MM.1S (cell line): ENCODE measurements around the gene RPS2.
"Not testable (repeated sequence)": the region's sequence is repeated elsewhere in the genome, so short reads cannot be mapped to it uniquely, and the experiment has no call there.

Experiments used
- DNase-seq: peaks from one replicate; pipeline ENCODE4 v3.0.0-alpha.2; 2015
- H2AFZ ChIP-seq: fragments of 300-600 bp; sonication (generic); 2 replicates; pipeline ENCODE4 v1.6.0; 2016; ENCODE audit warnings: antibody characterized with exemption, low read length
- H3F3A ChIP-seq: fragments of 300-600 bp; sonication (generic); 2 replicates; pipeline ENCODE4 v1.6.1; 2016; ENCODE audit warnings: mild to moderate bottlenecking, antibody characterized with exemption, low read length, moderate library complexity, mixed read lengths; ENCODE audit not compliant: insufficient read depth
- H3K27ac ChIP-seq: fragments of 300-600 bp; sonication (generic); 2 replicates; pipeline ENCODE4 v1.5.1; 2016; ENCODE audit warnings: mild to moderate bottlenecking, low read length
- H3K27me3 ChIP-seq: fragments of 300-600 bp; sonication (generic); replicated peaks from 2 replicates; pipeline ENCODE4 v1.6.0; 2016; ENCODE audit warnings: low read length; ENCODE audit not compliant: insufficient read depth
- H3K36me3 ChIP-seq: fragments of 300-600 bp; sonication (generic); replicated peaks from 2 replicates; pipeline ENCODE4 v1.6.1; 2016; ENCODE audit warnings: mild to moderate bottlenecking, low read length, mixed read lengths; ENCODE audit not compliant: insufficient read depth
- H3K4me1 ChIP-seq: fragments of 300-600 bp; sonication (generic); 2 replicates; pipeline ENCODE4 v1.6.1; 2016; ENCODE audit warnings: low read length, mixed read lengths
- H3K4me2 ChIP-seq: fragments of 300-600 bp; sonication (generic); 2 replicates; pipeline ENCODE4 v1.6.0; 2016; ENCODE audit warnings: low read depth, low read length
- H3K4me3 ChIP-seq: fragments of 300-600 bp; sonication (generic); 2 replicates; pipeline ENCODE4 v1.5.1; 2016; ENCODE audit warnings: low read length, mixed read lengths
- H3K79me2 ChIP-seq: fragments of 300-600 bp; sonication (generic); 2 replicates; pipeline ENCODE4 v1.6.1; 2016; ENCODE audit warnings: mixed run types, low read length, mixed read lengths
- H3K9ac ChIP-seq: fragments of 300-600 bp; sonication (generic); 2 replicates; pipeline ENCODE4 v1.6.1; 2016; ENCODE audit warnings: low read length, mixed read lengths
- H3K9me2 ChIP-seq: fragments of 300-600 bp; sonication (generic); replicated peaks from 2 replicates; pipeline ENCODE4 v1.6.1; 2016; ENCODE audit warnings: mild to moderate bottlenecking, low read length, mixed read lengths; ENCODE audit not compliant: insufficient read depth
- H3K9me3 ChIP-seq: fragments of 300-600 bp; sonication (generic); replicated peaks from 2 replicates; pipeline ENCODE4 v1.6.1; 2016; ENCODE audit warnings: mild to moderate bottlenecking, low read length, mixed read lengths; ENCODE audit not compliant: insufficient read depth
- H4K20me1 ChIP-seq: fragments of 300-600 bp; sonication (generic); 2 replicates; pipeline ENCODE4 v1.6.1; 2016; ENCODE audit warnings: mild to moderate bottlenecking, low read length, moderate library complexity, mixed read lengths; ENCODE audit not compliant: insufficient read depth
- CTCF ChIP-seq: fragments of 300-600 bp; sonication (generic); IDR thresholded peaks from 2 replicates; pipeline ENCODE4 v1.5.1; 2016; ENCODE audit warnings: antibody characterized with exemption, low read length, mixed read lengths
- EZH2 ChIP-seq: fragments of 300-600 bp; sonication (generic); optimal IDR thresholded peaks from 2 replicates; pipeline ENCODE3; 2017; ENCODE audit warnings: low read depth, mild to moderate bottlenecking, antibody characterized with exemption, low read length, mixed read lengths
- EZH2phosphoT487 ChIP-seq: fragments of 300-600 bp; sonication (generic); IDR thresholded peaks from 2 replicates; pipeline ENCODE4 v1.6.1; 2018; ENCODE audit warnings: antibody characterized with exemption, low read length

RPS2 gene

GRCh38 chr16:1964506-1965395 lies at the start of gene RPS2:
Gene RPS2 (minus strand): TSS chr16:1964826. CDS start chr16:1964625, 201 bp downstream.
- Histone ChIP-seq H3K27me3 (no peaks in the 10 kb centered on the region), H3K9me2 (no peaks in the 10 kb centered on the region), H3K4me1 (peaks cover 12% of the 10 kb centered on the region), H3K9ac (peak within 1 kb of the TSS; percentile 94), H3K79me2 (peaks cover 38% of the 10 kb centered on the region), H3K4me3 (peak within 1 kb of the TSS; percentile 80), H3F3A (peaks cover 40% of the 10 kb centered on the region), H2AFZ (peak within 1 kb of the TSS; percentile 64), H3K27ac (peak within 1 kb of the TSS; percentile 69; the same call in 1 of the 2 replicates), H3K9me3 (no peaks in the 10 kb centered on the region), H4K20me1 (no peaks in the 10 kb centered on the region), H3K36me3 (peaks cover 17% of the 10 kb centered on the region), H3K4me2 (peak within 1 kb of the TSS; percentile 93)
- no peak for TF ChIP-seq EZH2phosphoT487
- TF ChIP-seq CTCF = no peak
- TF ChIP-seq EZH2 = no peak
- DNase-seq = peak; percentile 98

GRCh38 chr16:2013527-2013926 lies 48.9 kb upstream of the RPS2 start:
- H3K4me3 ChIP-seq = no peak overlapping the region
- no peak overlapping the region for H3K27ac ChIP-seq
- no peaks in the 10 kb centered on the region for H3K27me3 ChIP-seq
- no peaks in the 10 kb centered on the region for H3K36me3 ChIP-seq
- H3K9ac ChIP-seq = no peak overlapping the region
- no peaks in the 10 kb centered on the region for H3K9me3 ChIP-seq
- no peaks in the 10 kb centered on the region for H3K9me2 ChIP-seq
- no peak for TF ChIP-seq EZH2phosphoT487
- TF ChIP-seq EZH2 = no peak
- no peak for TF ChIP-seq CTCF
- peaks cover 17% of the 10 kb centered on the region for H3K79me2 ChIP-seq
- H3F3A ChIP-seq = no peaks in the 10 kb centered on the region
- no peaks in the 10 kb centered on the region for H4K20me1 ChIP-seq
- no peak for DNase-seq
- H3K4me1 ChIP-seq = peaks cover 4% of the 10 kb centered on the region; the same call in 1 of the 2 replicates
- no peak overlapping the region for H3K4me2 ChIP-seq
- H2AFZ ChIP-seq = no peak overlapping the region

GRCh38 chr16:2011726-2012125 lies 47.1 kb upstream of the RPS2 start:
- H4K20me1 ChIP-seq, H3K4me2 ChIP-seq, DNase-seq, H3K4me3 ChIP-seq, H3K9me2 ChIP-seq, H3K27ac ChIP-seq, H3F3A ChIP-seq, H3K36me3 ChIP-seq, H2AFZ ChIP-seq, H3K9me3 ChIP-seq, H3K27me3 ChIP-seq, H3K9ac ChIP-seq: not testable (repeated sequence)
- Histone ChIP-seq H3K4me1 (peaks cover 17% of the 10 kb centered on the region; the same call in 1 of the 2 replicates), H3K79me2 (peaks cover 35% of the 10 kb centered on the region)
